ENCODE measurements around the gene IFI44L.

DNA sequence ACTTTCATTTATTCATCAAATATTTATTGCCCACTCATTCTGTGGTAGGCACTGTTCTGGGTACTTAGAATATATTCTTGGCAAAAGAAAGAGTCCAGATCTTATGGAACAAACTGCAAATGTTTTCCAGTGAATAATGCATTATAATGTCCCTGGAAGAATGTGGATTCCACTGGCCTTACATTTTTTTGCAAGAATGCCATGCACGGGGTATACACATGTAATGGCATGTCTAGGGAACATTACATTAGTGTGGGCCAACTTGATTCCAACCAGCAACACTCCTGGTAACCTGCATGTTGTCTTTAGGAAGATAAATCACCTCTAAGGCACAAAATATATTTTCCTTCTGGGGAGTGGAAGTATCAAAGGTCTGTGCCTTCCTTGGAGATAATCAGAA, 33.0 kb upstream of the IFI44L start:
- no peak for TF ChIP-seq EZH2 (IDR thresholded peaks at IDR 0.05; ENCODE audit: insufficient read depth, poor library complexity, severe bottlenecking)
- no peak for TF ChIP-seq EZH2phosphoT487 (IDR thresholded peaks at IDR 0.05; ENCODE audit: insufficient read depth, low read depth)
